MM.1S (cell line): ENCODE results near the gene DNAJB1.

Source experiments
- CTCF ChIP-seq: fragments of 300-600 bp; sonication (generic); IDR thresholded peaks from 2 replicates; pipeline ENCODE4 v1.5.1; 2016; ENCODE audit warnings: antibody characterized with exemption, low read length, mixed read lengths
- EZH2 ChIP-seq: fragments of 300-600 bp; sonication (generic); optimal IDR thresholded peaks from 2 replicates; pipeline ENCODE3; 2017; ENCODE audit warnings: low read depth, mild to moderate bottlenecking, antibody characterized with exemption, low read length, mixed read lengths

DNA sequence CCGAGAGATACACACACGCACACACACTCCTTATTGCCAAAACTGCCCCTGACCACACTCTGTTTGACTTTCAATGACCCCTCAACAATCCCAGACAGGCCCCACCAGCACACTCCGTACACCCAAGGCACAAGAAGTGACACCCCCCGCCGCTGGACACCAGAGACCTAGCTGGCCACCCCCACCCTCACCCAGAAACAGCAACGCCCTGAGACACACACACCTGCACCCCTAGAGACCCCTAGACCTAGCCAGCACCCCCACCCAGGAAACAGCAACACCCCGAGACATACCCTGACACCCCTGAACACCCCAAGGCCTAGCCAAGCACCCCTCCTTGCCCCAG, 41.9 kb downstream of the DNAJB1 start:
- TF ChIP-seq CTCF, result no peak
- no peak for TF ChIP-seq EZH2
